Measurements from ENCODE around the gene TMEM8B.
A peak's percentile ranks its signal among the peaks of the same experiment; 100 is the strongest.

TMEM8B gene

GRCh38 chr9:35811381-35812024 is 17.5 kb upstream of the TMEM8B start:
- no peak for DNase-seq

GRCh38 chr9:35812025-35812602 is 16.9 kb upstream of the TMEM8B start, which contains the start of gene SPAG8:
Gene SPAG8, minus strand, starts transcription at chr9:35812262. Its CDS starts 115 bp downstream, at chr9:35812147.
- peak; percentile 81 for DNase-seq

- DNase-seq: no peak
Measured at GRCh38 chr9:35813434-35814105, 15.5 kb upstream of the TMEM8B start.

- DNase-seq: no peak
Measured at GRCh38 chr9:35814106-35814840, 14.8 kb upstream of the TMEM8B start.

- DNase-seq: peak; percentile 90
Measured at GRCh38 chr9:35814841-35815543, 14.0 kb upstream of the TMEM8B start, which contains the start of gene HINT2. Gene HINT2, minus strand, starts transcription at chr9:35815042. Its CDS starts 63 bp downstream, at chr9:35814979.

GRCh38 chr9:35816708-35817107 is 12.3 kb upstream of the TMEM8B start:
- DNase-seq: no peak

- DNase-seq: no peak
Measured at GRCh38 chr9:35818341-35818740, 10.7 kb upstream of the TMEM8B start.

GRCh38 chr9:35820076-35820475 is 9.0 kb upstream of the TMEM8B start:
- no peak for DNase-seq

GRCh38 chr9:35822926-35823325 is 6.1 kb upstream of the TMEM8B start:
- DNase-seq: no peak

GRCh38 chr9:35826071-35826701 is 2.8 kb upstream of the TMEM8B start:
- DNase-seq: no peak

GRCh38 chr9:35827486-35827885 is 1.5 kb upstream of the TMEM8B start:
- no peak for DNase-seq

GRCh38 chr9:35828716-35829083 is 328 bp upstream of the TMEM8B start, which contains the start of gene FAM221B:
Gene FAM221B, minus strand, starts transcription at chr9:35828732. Its CDS starts 2,571 bp downstream, at chr9:35826161.
- no peak for DNase-seq

- no peak for DNase-seq
Measured at GRCh38 chr9:35829764-35830096, 702 bp downstream of the TMEM8B start.

GRCh38 chr9:35831040-35831439 is 2.0 kb downstream of the TMEM8B start:
- DNase-seq: no peak

GRCh38 chr9:35832814-35833213 is 3.8 kb downstream of the TMEM8B start:
- DNase-seq: no peak

GRCh38 chr9:35834260-35835215 is 5.5 kb downstream of the TMEM8B start:
- no peak for DNase-seq

- no peak for DNase-seq
Measured at GRCh38 chr9:35835216-35835632, 6.2 kb downstream of the TMEM8B start.

- no peak for DNase-seq
Measured at GRCh38 chr9:35835766-35836165, 6.7 kb downstream of the TMEM8B start.

GRCh38 chr9:35836595-35836994 is 7.6 kb downstream of the TMEM8B start:
- no peak for DNase-seq

- no peak for DNase-seq
Measured at GRCh38 chr9:35839926-35840325, 10.9 kb downstream of the TMEM8B start.

Data from T1000 (cell line).